ENCODE measurements around the gene SND1.

The SND1 gene

GRCh38 chr7:127736511-127736910 lies 84.5 kb downstream of the SND1 start:
- peaks cover 35% of the 10 kb centered on the region for H3K79me2 ChIP-seq (ENCODE audit: control insufficient read depth, low read length)
- H3K4me3 ChIP-seq (ENCODE audit: low read length): no peak overlapping the region
- no peaks in the 10 kb centered on the region for H3K9me2 ChIP-seq (replicated peaks; ENCODE audit: control insufficient read depth, low read length)
- H3K4me2 ChIP-seq (ENCODE audit: low read length): no peak overlapping the region
- peaks cover 18% of the 10 kb centered on the region for H3K4me1 ChIP-seq (ENCODE audit: control insufficient read depth, low read length)
- H4K20me1 ChIP-seq (ENCODE audit: control insufficient read depth, insufficient read depth, low read depth, low read length): peaks cover 7% of the 10 kb centered on the region; the same call in 1 of the 2 replicates
- H3K9me3 ChIP-seq (ENCODE audit: control insufficient read depth, insufficient read depth, low read length): no peaks in the 10 kb centered on the region
- no peak overlapping the region for H3K27ac ChIP-seq (ENCODE audit: low read depth, low read length)
- H3F3A ChIP-seq (ENCODE audit: control insufficient read depth, insufficient read depth): no peaks in the 10 kb centered on the region
- TF ChIP-seq EZH2phosphoT487 (IDR thresholded peaks at IDR 0.05; ENCODE audit: borderline replicate concordance, low read length): no peak
- no peak for TF ChIP-seq CTCF (IDR thresholded peaks at IDR 0.05; ENCODE audit: low read depth, low read length, poor library complexity, severe bottlenecking)
- peaks cover 82% of the 10 kb centered on the region for H3K36me3 ChIP-seq (ENCODE audit: control insufficient read depth, low read length)
- no peaks in the 10 kb centered on the region for H3K27me3 ChIP-seq (ENCODE audit: control insufficient read depth, low read length)

- Histone ChIP-seq H3K4me2 (ENCODE audit: low read length) (peak overlapping the region; percentile 11), H3K36me3 (ENCODE audit: control insufficient read depth, low read length) (peaks cover 65% of the 10 kb centered on the region), H3K4me1 (ENCODE audit: control insufficient read depth, low read length) (peaks cover 18% of the 10 kb centered on the region), H3K4me3 (ENCODE audit: low read length) (no peak overlapping the region), H3K27me3 (ENCODE audit: control insufficient read depth, low read length) (no peaks in the 10 kb centered on the region), H3K27ac (ENCODE audit: low read depth, low read length) (no peak overlapping the region), H3K9me2 (replicated peaks; ENCODE audit: control insufficient read depth, low read length) (no peaks in the 10 kb centered on the region), H3K9me3 (ENCODE audit: control insufficient read depth, insufficient read depth, low read length) (no peaks in the 10 kb centered on the region), H3K79me2 (ENCODE audit: control insufficient read depth, low read length) (peaks cover 48% of the 10 kb centered on the region), H3F3A (ENCODE audit: control insufficient read depth, insufficient read depth) (no peaks in the 10 kb centered on the region), H4K20me1 (ENCODE audit: control insufficient read depth, insufficient read depth, low read depth, low read length) (peaks cover 4% of the 10 kb centered on the region; the same call in 1 of the 2 replicates)
- TF ChIP-seq EZH2phosphoT487 (IDR thresholded peaks at IDR 0.05; ENCODE audit: borderline replicate concordance, low read length) (no peak), CTCF (IDR thresholded peaks at IDR 0.05; ENCODE audit: low read depth, low read length, poor library complexity, severe bottlenecking) (no peak)
Observed at GRCh38 chr7:127738859-127739258, 86.9 kb downstream of the SND1 start.

GRCh38 chr7:127741764-127742375 lies 89.9 kb downstream of the SND1 start:
- H3K9me3 ChIP-seq (ENCODE audit: control insufficient read depth, insufficient read depth, low read length): no peaks in the 10 kb centered on the region
- H3K79me2 ChIP-seq (ENCODE audit: control insufficient read depth, low read length): peaks cover 71% of the 10 kb centered on the region

More at GRCh38 chr7:127741764-127742375, 89.9 kb downstream of the SND1 start:
- H3K27ac ChIP-seq (ENCODE audit: low read depth, low read length): no peak overlapping the region
- peaks cover 18% of the 10 kb centered on the region for H3K4me1 ChIP-seq (ENCODE audit: control insufficient read depth, low read length)
- peaks cover 68% of the 10 kb centered on the region for H3K36me3 ChIP-seq (ENCODE audit: control insufficient read depth, low read length)
- no peaks in the 10 kb centered on the region for H3F3A ChIP-seq (ENCODE audit: control insufficient read depth, insufficient read depth)
- no peak overlapping the region for H3K4me2 ChIP-seq (ENCODE audit: low read length)
- H3K4me3 ChIP-seq (ENCODE audit: low read length): no peak overlapping the region
- no peaks in the 10 kb centered on the region for H3K9me2 ChIP-seq (replicated peaks; ENCODE audit: control insufficient read depth, low read length)
- no peaks in the 10 kb centered on the region for H3K27me3 ChIP-seq (ENCODE audit: control insufficient read depth, low read length)
- TF ChIP-seq EZH2phosphoT487 (IDR thresholded peaks at IDR 0.05; ENCODE audit: borderline replicate concordance, low read length) (no peak), CTCF (IDR thresholded peaks at IDR 0.05; ENCODE audit: low read depth, low read length, poor library complexity, severe bottlenecking) (no peak)
- H4K20me1 ChIP-seq (ENCODE audit: control insufficient read depth, insufficient read depth, low read depth, low read length): peaks cover 7% of the 10 kb centered on the region; the same call in 1 of the 2 replicates
